ENCODE data around the gene CLP1.

GRCh38 chr11:57630171-57630570 lies 27.4 kb upstream of the CLP1 start:
- TF ChIP-seq EZH2 (IDR thresholded peaks at IDR 0.05; ENCODE audit: insufficient read depth, poor library complexity, severe bottlenecking) (no peak), EZH2phosphoT487 (IDR thresholded peaks at IDR 0.05; ENCODE audit: insufficient read depth, low read depth) (no peak)
